SH-SY5Y (cell line): Measurements from ENCODE around the gene ZSCAN10.

ENCODE experiments used
- GATA2 ChIP-seq: IDR thresholded peaks from 2 replicates; pipeline ENCODE4 v1.6.1; 2011; ENCODE audit warnings: mild to moderate bottlenecking, low read depth, low read length
- GATA3 ChIP-seq: IDR thresholded peaks from 2 replicates; pipeline ENCODE4 v1.6.1; 2011; ENCODE audit warnings: low read depth, mild to moderate bottlenecking, low read length, moderate library complexity

ZSCAN10 gene

GRCh38 chr16:3138823-3139426, 39.8 kb upstream of the ZSCAN10 start:
- no peak for TF ChIP-seq GATA2
- TF ChIP-seq GATA3 = no peak

GRCh38 chr16:3138342-3138741, 39.2 kb upstream of the ZSCAN10 start:
- TF ChIP-seq GATA3 (no peak), GATA2 (no peak)

DNA sequence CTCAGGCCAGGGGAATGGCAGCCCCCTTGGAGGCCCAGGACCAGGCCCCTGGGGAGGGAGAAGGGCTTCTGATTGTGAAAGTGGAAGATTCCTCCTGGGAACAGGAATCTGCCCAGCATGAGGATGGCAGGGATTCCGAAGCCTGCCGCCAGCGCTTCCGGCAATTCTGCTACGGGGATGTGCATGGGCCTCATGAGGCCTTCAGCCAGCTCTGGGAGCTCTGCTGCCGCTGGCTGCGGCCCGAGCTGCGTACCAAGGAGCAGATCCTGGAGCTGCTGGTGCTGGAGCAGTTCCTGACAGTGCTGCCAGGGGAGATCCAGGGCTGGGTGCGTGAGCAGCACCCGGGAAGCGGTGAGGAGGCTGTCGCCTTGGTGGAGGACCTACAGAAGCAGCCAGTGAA, 38.2 kb upstream of the ZSCAN10 start:
- no peak for TF ChIP-seq GATA2
- no peak for TF ChIP-seq GATA3

GRCh38 chr16:3135126-3135715, 36.1 kb upstream of the ZSCAN10 start:
- TF ChIP-seq GATA3 (no peak), GATA2 (no peak)

GRCh38 chr16:3134338-3135125, 35.4 kb upstream of the ZSCAN10 start, which contains the start of gene ZNF213:
ZNF213 (plus strand) TSS chr16:3135029; CDS start chr16:3137281, 2,252 bp downstream.
- TF ChIP-seq GATA3 (no peak), GATA2 (no peak)

DNA sequence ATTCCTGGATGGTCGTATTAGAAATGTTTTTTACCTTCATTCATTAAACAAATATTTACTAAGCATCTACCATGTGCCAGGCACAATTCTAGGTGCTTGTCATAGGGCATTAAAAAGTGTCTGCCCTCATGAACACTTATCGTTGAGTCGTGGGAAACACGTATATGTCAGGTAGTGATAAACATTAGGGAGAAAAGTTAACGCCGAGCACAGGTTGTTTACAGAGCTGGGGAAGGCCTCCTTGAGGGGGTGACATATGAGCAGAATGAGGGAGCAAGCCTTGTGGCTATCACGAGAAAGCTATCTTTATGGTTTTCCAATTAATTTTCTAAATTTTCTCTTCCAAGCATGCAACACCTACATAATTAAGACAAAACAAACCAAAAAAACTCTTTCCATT, 34.8 kb upstream of the ZSCAN10 start:
- TF ChIP-seq GATA2 (no peak), GATA3 (no peak)

GRCh38 chr16:3131755-3132377, 32.8 kb upstream of the ZSCAN10 start:
- TF ChIP-seq GATA2 = no peak
- TF ChIP-seq GATA3 = no peak

- no peak for TF ChIP-seq GATA2
- TF ChIP-seq GATA3 = no peak
Observed at GRCh38 chr16:3129137-3130131, 30.3 kb upstream of the ZSCAN10 start.

- TF ChIP-seq GATA2 (no peak), GATA3 (no peak)
Observed at GRCh38 chr16:3127745-3128144, 28.7 kb upstream of the ZSCAN10 start.

DNA sequence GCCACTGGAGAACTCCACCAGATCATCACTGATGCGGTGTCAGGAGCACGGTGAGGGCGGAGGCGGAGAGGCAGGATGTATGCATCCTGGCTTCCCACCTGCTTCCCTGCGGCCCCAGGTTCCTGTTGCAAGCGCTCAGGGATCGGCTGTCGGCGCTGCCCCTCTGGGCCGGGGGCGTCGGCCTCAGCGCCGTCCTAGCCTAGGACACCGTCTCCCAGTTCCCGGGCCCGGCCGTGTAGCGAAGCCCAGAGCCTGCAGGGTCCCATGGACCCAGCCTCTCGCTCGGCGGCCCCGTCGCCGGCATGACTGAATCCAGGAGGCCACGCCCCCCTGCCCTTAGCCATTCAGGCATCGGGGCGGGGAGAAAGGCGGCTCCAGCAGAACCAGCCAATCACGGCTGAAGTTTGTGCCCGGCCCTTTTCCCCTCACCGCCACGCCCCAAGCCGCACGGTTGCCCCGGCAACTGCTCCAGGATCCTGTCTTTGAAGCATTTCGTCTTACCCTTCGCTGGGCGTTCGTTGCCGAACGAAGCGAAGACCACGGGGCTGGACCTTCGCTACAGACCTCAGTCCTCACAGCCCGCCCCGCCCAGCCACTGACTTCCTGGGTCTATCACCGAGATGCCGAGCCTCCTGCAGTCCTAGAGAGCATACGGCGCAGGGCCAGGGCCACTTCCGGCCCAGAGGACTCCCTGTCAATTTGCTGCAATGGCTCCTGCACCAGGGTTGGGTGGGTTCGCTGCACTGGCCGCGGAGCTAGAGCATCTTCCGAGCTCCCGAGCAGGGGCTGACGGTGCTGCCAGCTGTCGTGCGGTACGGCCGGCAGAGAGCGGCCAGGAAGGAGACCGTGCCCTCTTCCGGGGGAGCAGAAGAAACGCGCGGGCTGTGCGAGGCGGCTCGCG, 25.1 kb upstream of the ZSCAN10 start:
- TF ChIP-seq GATA2 (no peak), GATA3 (no peak)

DNA sequence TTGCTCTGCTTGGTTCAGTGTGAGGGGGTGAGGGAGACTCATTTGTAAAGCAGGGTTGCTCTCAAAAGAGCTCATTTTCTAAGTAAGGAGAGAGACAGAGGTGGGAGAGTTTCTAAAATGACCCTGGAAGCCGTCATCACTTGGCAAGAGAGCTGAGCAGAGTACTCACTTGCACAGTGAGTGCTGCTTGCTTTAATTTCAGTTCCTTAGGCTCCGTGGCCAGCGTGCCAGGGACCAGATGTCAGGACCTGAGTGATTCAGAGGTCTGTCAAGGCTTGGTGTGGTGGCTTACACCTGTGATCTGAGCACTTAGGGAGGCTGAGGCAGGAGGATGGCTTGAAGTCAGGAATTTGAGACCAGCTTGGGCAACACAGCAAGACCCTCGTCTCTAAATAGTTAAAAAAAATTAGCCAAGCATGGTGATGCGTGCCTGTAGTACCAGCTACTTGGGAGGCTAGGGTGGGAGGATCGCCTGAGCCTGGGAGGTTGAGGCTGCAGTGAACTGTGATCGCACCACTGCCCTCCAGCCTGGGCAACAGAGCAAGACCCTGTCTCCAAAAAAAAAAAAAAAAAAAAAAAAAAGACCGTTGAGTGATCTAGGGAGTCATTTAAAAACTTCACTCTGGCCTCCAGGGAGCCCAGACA, 24.0 kb upstream of the ZSCAN10 start:
- TF ChIP-seq GATA2 (no peak), GATA3 (no peak)
